Activated CD4-positive, alpha-beta T cell treated with anti-CD3 and anti-CD28 coated beads for 24 hours (primary cell): ENCODE measurements around the gene MADD.

ENCODE experiments used
- DNase-seq, 2 donors: peaks; one replicate each; pipeline ENCODE4 v3.0.0-alpha.2; 2020; ENCODE audit warnings: low read depth in 2 of 2

The MADD gene

GRCh38 chr11:47338396-47339241 lies 68.7 kb downstream of the MADD start:
- no peak for DNase-seq

GRCh38 chr11:47340010-47340409 lies 70.1 kb downstream of the MADD start:
- DNase-seq, result no peak

GRCh38 chr11:47340980-47341775 lies 71.2 kb downstream of the MADD start:
- no peak for DNase-seq

GRCh38 chr11:47342036-47342803 lies 72.3 kb downstream of the MADD start:
- DNase-seq, result no peak

- no peak for DNase-seq
These were observed 72.9 kb downstream of the MADD start for GRCh38 chr11:47342854-47343253.

- no peak for DNase-seq
These were observed 76.1 kb downstream of the MADD start for GRCh38 chr11:47345890-47346563.

GRCh38 chr11:47347137-47347536 lies 77.2 kb downstream of the MADD start:
- DNase-seq, result no peak

GRCh38 chr11:47348131-47348802 lies 78.3 kb downstream of the MADD start:
- DNase-seq, result no peak

GRCh38 chr11:47348859-47349258 lies 78.9 kb downstream of the MADD start:
- DNase-seq, result no peak

GRCh38 chr11:47349521-47350095 lies 79.7 kb downstream of the MADD start:
- no peak for DNase-seq

GRCh38 chr11:47350315-47350714 lies 80.4 kb downstream of the MADD start:
- no peak for DNase-seq

GRCh38 chr11:47351156-47352126 lies 81.5 kb downstream of the MADD start:
- DNase-seq, result no peak

- DNase-seq, result no peak
These were observed 82.6 kb downstream of the MADD start, which contains the start of gene MYBPC3 for GRCh38 chr11:47352556-47352955. Gene MYBPC3, minus strand, starts transcription at chr11:47352702. Its CDS starts 55 bp downstream, at chr11:47352647.

GRCh38 chr11:47353978-47354774 lies 84.2 kb downstream of the MADD start:
- no peak for DNase-seq

GRCh38 chr11:47354913-47355282 lies 85.0 kb downstream of the MADD start:
- DNase-seq, result no peak

GRCh38 chr11:47355283-47356128 lies 85.6 kb downstream of the MADD start:
- DNase-seq, result peak in 1 of 2 donors; percentile 45

GRCh38 chr11:47356129-47356997 lies 86.4 kb downstream of the MADD start:
- no peak for DNase-seq
